LHCN-M2 (cell line): ENCODE measurements around the gene SYNDIG1L. TPM values are rescaled to one million over a fixed set of nuclear protein-coding genes. Genes with fewer than 3 reads are reported as not detected.
"Not testable (repeated sequence)": the region's sequence is repeated elsewhere in the genome, so short reads cannot be mapped to it uniquely, and the experiment has no call there.

ENCODE experiments used
- DNase-seq: peaks from one replicate; pipeline ENCODE4 v3.0.0-alpha.2; 2012; ENCODE audit warnings: low read depth
- total RNA-seq: library from RNA; depleted of rRNA; stranded (reverse); fragments of >200 nt; gene quantifications from 2 replicates; pipeline ENCODE4 v1.2.3, GENCODE V29; 2014

The SYNDIG1L gene
- total RNA-seq, 1 experiment from 2014 or later, result not detected

GRCh38 chr14:74403619-74404417 is 22.2 kb downstream of the SYNDIG1L start:
- DNase-seq, result no peak

- no peak for DNase-seq
Measured at GRCh38 chr14:74402401-74403251, 23.4 kb downstream of the SYNDIG1L start.

- peak; percentile 12 for DNase-seq
Measured at GRCh38 chr14:74401504-74402241, 24.3 kb downstream of the SYNDIG1L start.

- no peak for DNase-seq
Measured at GRCh38 chr14:74400919-74401503, 25.0 kb downstream of the SYNDIG1L start.

- peak; percentile 16 for DNase-seq
Measured at GRCh38 chr14:74400031-74400685, 25.9 kb downstream of the SYNDIG1L start.

- no peak for DNase-seq
Measured at GRCh38 chr14:74395094-74395493, 30.9 kb downstream of the SYNDIG1L start.

- no peak for DNase-seq
Measured at GRCh38 chr14:74394549-74394948, 31.5 kb downstream of the SYNDIG1L start.

- no peak for DNase-seq
Measured at GRCh38 chr14:74392616-74393570, 33.1 kb downstream of the SYNDIG1L start.

- DNase-seq, result no peak
Measured at GRCh38 chr14:74391479-74391878, 34.5 kb downstream of the SYNDIG1L start.

GRCh38 chr14:74390505-74390904 is 35.5 kb downstream of the SYNDIG1L start:
- DNase-seq, result not testable (repeated sequence)

- DNase-seq, result no peak
Measured at GRCh38 chr14:74389980-74390379, 36.0 kb downstream of the SYNDIG1L start.

- no peak for DNase-seq
Measured at GRCh38 chr14:74382231-74382630, 43.8 kb downstream of the SYNDIG1L start.

- not testable (repeated sequence) for DNase-seq
Measured at GRCh38 chr14:74381571-74381970, 44.4 kb downstream of the SYNDIG1L start.

- DNase-seq, result no peak
Measured at GRCh38 chr14:74380845-74381244, 45.2 kb downstream of the SYNDIG1L start.

GRCh38 chr14:74380172-74380571 is 45.8 kb downstream of the SYNDIG1L start:
- no peak for DNase-seq

- DNase-seq, result no peak
Measured at GRCh38 chr14:74377976-74378690, 47.9 kb downstream of the SYNDIG1L start.

- DNase-seq, result no peak
Measured at GRCh38 chr14:74368441-74368840, 57.6 kb downstream of the SYNDIG1L start.

GRCh38 chr14:74368026-74368425 is 58.0 kb downstream of the SYNDIG1L start:
- DNase-seq, result no peak

GRCh38 chr14:74364271-74364880 is 61.6 kb downstream of the SYNDIG1L start:
- no peak for DNase-seq
